Measurements from ENCODE around the gene FEM1C. TPM values are rescaled to one million over a fixed set of nuclear protein-coding genes. Genes with fewer than 3 reads are reported as not detected.

Gene FEM1C
- total RNA-seq: 20.1 and 26.8 TPM in 2 replicates

GRCh38 chr5:115544436-115545350, at the start of gene FEM1C:
FEM1C (minus strand) TSS chr5:115544775; CDS start chr5:115543493, 1,282 bp downstream.
- DNase-seq (ENCODE audit: low read depth, low spot score): peak; percentile 91

- DNase-seq (ENCODE audit: low read depth, low spot score): no peak
Measured at GRCh38 chr5:115589043-115589442, 44.5 kb upstream of the FEM1C start.

- no peak for DNase-seq (ENCODE audit: low read depth, low spot score)
Measured at GRCh38 chr5:115588640-115589039, 44.1 kb upstream of the FEM1C start.

- DNase-seq (ENCODE audit: low read depth, low spot score): no peak
Measured at GRCh38 chr5:115586525-115587146, 42.1 kb upstream of the FEM1C start.

- DNase-seq (ENCODE audit: low read depth, low spot score): no peak
Measured at GRCh38 chr5:115585265-115585664, 40.7 kb upstream of the FEM1C start.

- no peak for DNase-seq (ENCODE audit: low read depth, low spot score)
Measured at GRCh38 chr5:115584501-115584900, 39.9 kb upstream of the FEM1C start.

- peak; percentile 66 for DNase-seq (ENCODE audit: low read depth, low spot score)
Measured at GRCh38 chr5:115583474-115583873, 38.9 kb upstream of the FEM1C start.

GRCh38 chr5:115580941-115581340, 36.4 kb upstream of the FEM1C start:
- no peak for DNase-seq (ENCODE audit: low read depth, low spot score)

- no peak for DNase-seq (ENCODE audit: low read depth, low spot score)
Measured at GRCh38 chr5:115579747-115580173, 35.2 kb upstream of the FEM1C start.

GRCh38 chr5:115579216-115579615, 34.6 kb upstream of the FEM1C start:
- DNase-seq (ENCODE audit: low read depth, low spot score): no peak

- no peak for DNase-seq (ENCODE audit: low read depth, low spot score)
Measured at GRCh38 chr5:115578657-115579056, 34.1 kb upstream of the FEM1C start.

GRCh38 chr5:115577741-115578140, 33.2 kb upstream of the FEM1C start:
- no peak for DNase-seq (ENCODE audit: low read depth, low spot score)

GRCh38 chr5:115577329-115577728, 32.8 kb upstream of the FEM1C start:
- no peak for DNase-seq (ENCODE audit: low read depth, low spot score)

GRCh38 chr5:115575167-115576070, 30.8 kb upstream of the FEM1C start:
- peak; percentile 86 for DNase-seq (ENCODE audit: low read depth, low spot score)

- DNase-seq (ENCODE audit: low read depth, low spot score): no peak
Measured at GRCh38 chr5:115573133-115573532, 28.6 kb upstream of the FEM1C start.

GRCh38 chr5:115571441-115571878, 26.9 kb upstream of the FEM1C start:
- DNase-seq (ENCODE audit: low read depth, low spot score): peak; percentile 69

- DNase-seq (ENCODE audit: low read depth, low spot score): no peak
Measured at GRCh38 chr5:115568668-115569067, 24.1 kb upstream of the FEM1C start.

- DNase-seq (ENCODE audit: low read depth, low spot score): no peak
Measured at GRCh38 chr5:115565233-115565632, 20.7 kb upstream of the FEM1C start.

- no peak for DNase-seq (ENCODE audit: low read depth, low spot score)
Measured at GRCh38 chr5:115561176-115561575, 16.6 kb upstream of the FEM1C start.

GRCh38 chr5:115559524-115559923, 14.9 kb upstream of the FEM1C start:
- no peak for DNase-seq (ENCODE audit: low read depth, low spot score)

- DNase-seq (ENCODE audit: low read depth, low spot score): no peak
Measured at GRCh38 chr5:115558388-115558956, 13.9 kb upstream of the FEM1C start.
